Mesendoderm (in vitro differentiated cells): Measurements from ENCODE around the gene TBC1D4.

ENCODE experiments used
- DNase-seq: peaks from one replicate; pipeline ENCODE4 v3.0.0; 2013
- H2AK5ac ChIP-seq: 2 replicates; pipeline ENCODE4 v1.6.1; 2013; ENCODE audit warnings: low read length, inconsistent platforms
- H2BK120ac ChIP-seq: 2 replicates; pipeline ENCODE4 v1.6.1; 2013; ENCODE audit warnings: low read depth, mild to moderate bottlenecking, low read length, moderate library complexity, mixed read lengths
- H2BK15ac ChIP-seq: replicated peaks from 2 replicates; pipeline ENCODE4 v1.6.1; 2013; ENCODE audit warnings: low read depth, mild to moderate bottlenecking, moderate library complexity
- H2BK5ac ChIP-seq: 2 replicates; pipeline ENCODE4 v1.6.1; 2013; ENCODE audit warnings: low read length, inconsistent platforms
- H3K18ac ChIP-seq: 2 replicates; pipeline ENCODE4 v1.6.1; 2013; ENCODE audit warnings: mild to moderate bottlenecking, low read length, mixed read lengths
- H3K23ac ChIP-seq: one replicate; pipeline ENCODE4 v1.6.1; 2013; ENCODE audit warnings: low read length
- H3K27ac ChIP-seq: 2 replicates; pipeline ENCODE4 v1.5.1; 2013; ENCODE audit warnings: low read depth, mild to moderate bottlenecking, inconsistent platforms, low read length, moderate library complexity
- H3K27me3 ChIP-seq: 2 replicates; pipeline ENCODE4 v1.6.1; 2013; ENCODE audit warnings: low read length, control low read depth, mild to moderate bottlenecking, inconsistent platforms; ENCODE audit not compliant: insufficient read depth, poor library complexity
- H3K36me3 ChIP-seq: 2 replicates; pipeline ENCODE4 v1.6.1; 2013; ENCODE audit warnings: low read length, inconsistent platforms; ENCODE audit not compliant: control insufficient read depth, insufficient read depth
- H3K4ac ChIP-seq: one replicate; pipeline ENCODE4 v1.6.1; 2013; ENCODE audit warnings: low read depth, mild to moderate bottlenecking, low read length, moderate library complexity
- H3K4me1 ChIP-seq: 2 replicates; pipeline ENCODE4 v1.6.1; 2013; ENCODE audit warnings: low read depth, low read length, inconsistent platforms; ENCODE audit not compliant: control insufficient read depth
- H3K4me2 ChIP-seq: 2 replicates; pipeline ENCODE4 v1.6.1; 2013; ENCODE audit warnings: low read length
- H3K4me3 ChIP-seq: 2 replicates; pipeline ENCODE4 v1.5.1; 2013; ENCODE audit warnings: mild to moderate bottlenecking, low read length
- H3K56ac ChIP-seq: one replicate; pipeline ENCODE4 v1.6.1; 2013; ENCODE audit warnings: low read length
- H3K79me1 ChIP-seq: 2 replicates; pipeline ENCODE4 v1.6.1; 2013; ENCODE audit warnings: low read length, inconsistent platforms
- H3K79me2 ChIP-seq: 2 replicates; pipeline ENCODE4 v1.6.1; 2013; ENCODE audit warnings: mild to moderate bottlenecking, low read length; ENCODE audit not compliant: control insufficient read depth, insufficient read depth
- H3K9ac ChIP-seq: 2 replicates; pipeline ENCODE4 v1.6.1; 2013; ENCODE audit warnings: low read length, inconsistent platforms
- H4K5ac ChIP-seq: one replicate; pipeline ENCODE4 v1.6.1; 2013; ENCODE audit warnings: low read length
- H4K8ac ChIP-seq: one replicate; pipeline ENCODE4 v1.6.1; 2013; ENCODE audit warnings: low read depth, mild to moderate bottlenecking, control low read depth, low read length, moderate library complexity
- WGBS: extraction: QIAGEN DNeasy Blood & Tissue Kit; methylation state at CpG from one replicate; pipeline ENCODE4 v1.1.7; 2013; ENCODE audit warnings: low lambda C conversion rate, missing lambda C conversion rate; ENCODE audit not compliant: insufficient coverage; ENCODE audit errors: extremely low coverage; 5-methylcytosine and 5-hydroxymethylcytosine counted together

The TBC1D4 gene

GRCh38 chr13:75399168-75399878 is 82.6 kb downstream of the TBC1D4 start:
- Histone ChIP-seq H3K18ac (no peak overlapping the region), H3K23ac (no peak overlapping the region), H3K27ac (no peak overlapping the region), H3K4me2 (no peak overlapping the region), H3K4me1 (no peaks in the 10 kb centered on the region), H3K27me3 (no peaks in the 10 kb centered on the region), H3K4ac (no peak overlapping the region), H3K79me2 (no peaks in the 10 kb centered on the region), H2BK15ac (no peak overlapping the region), H3K56ac (no peak overlapping the region), H3K4me3 (no peak overlapping the region), H3K79me1 (peaks cover 6% of the 10 kb centered on the region), H2BK120ac (no peak overlapping the region), H3K9ac (no peak overlapping the region), H2BK5ac (no peak overlapping the region), H4K5ac (no peak overlapping the region), H4K8ac (no peak overlapping the region), H3K36me3 (no peaks in the 10 kb centered on the region), H2AK5ac (no peak overlapping the region)
- no peak for DNase-seq
- no CpG with 5 or more reads among the region's 2 CpGs for WGBS

GRCh38 chr13:75398072-75398471 is 83.9 kb downstream of the TBC1D4 start:
- Histone ChIP-seq H3K79me2 (no peaks in the 10 kb centered on the region), H3K4me1 (no peaks in the 10 kb centered on the region), H3K4me2 (no peak overlapping the region), H3K79me1 (peaks cover 6% of the 10 kb centered on the region), H3K36me3 (no peaks in the 10 kb centered on the region), H4K8ac (no peak overlapping the region), H3K23ac (no peak overlapping the region), H3K27me3 (no peaks in the 10 kb centered on the region), H3K18ac (no peak overlapping the region), H2BK120ac (no peak overlapping the region), H3K4me3 (no peak overlapping the region), H3K56ac (no peak overlapping the region), H2BK5ac (no peak overlapping the region), H3K4ac (no peak overlapping the region), H4K5ac (no peak overlapping the region), H3K27ac (no peak overlapping the region), H3K9ac (no peak overlapping the region), H2BK15ac (no peak overlapping the region), H2AK5ac (no peak overlapping the region)
- no peak for DNase-seq
- WGBS: no CpG with 5 or more reads among the region's 6 CpGs

- Histone ChIP-seq H3K27ac (no peak overlapping the region), H3K23ac (no peak overlapping the region), H3K79me1 (peaks cover 5% of the 10 kb centered on the region), H2BK120ac (no peak overlapping the region), H3K4me1 (no peaks in the 10 kb centered on the region), H3K9ac (no peak overlapping the region), H4K5ac (no peak overlapping the region), H2BK15ac (no peak overlapping the region), H3K79me2 (no peaks in the 10 kb centered on the region), H4K8ac (no peak overlapping the region), H3K18ac (no peak overlapping the region), H3K4me2 (no peak overlapping the region), H2BK5ac (no peak overlapping the region), H3K27me3 (no peaks in the 10 kb centered on the region), H3K4ac (no peak overlapping the region), H2AK5ac (no peak overlapping the region), H3K36me3 (no peaks in the 10 kb centered on the region), H3K56ac (no peak overlapping the region), H3K4me3 (no peak overlapping the region)
- DNase-seq: no peak
- no CpG with 5 or more reads among the region's 4 CpGs for whole genome bisulfite sequencing
Measured at GRCh38 chr13:75395901-75396300, 86.1 kb downstream of the TBC1D4 start.

GRCh38 chr13:75395066-75395465 is 86.9 kb downstream of the TBC1D4 start:
- H4K8ac ChIP-seq: no peak overlapping the region
- H3K27ac ChIP-seq: no peak overlapping the region
- no peak overlapping the region for H2BK5ac ChIP-seq
- H3K4me3 ChIP-seq: no peak overlapping the region
- H3K27me3 ChIP-seq: no peaks in the 10 kb centered on the region
- H3K18ac ChIP-seq: no peak overlapping the region
- no peak overlapping the region for H3K4ac ChIP-seq
- H3K23ac ChIP-seq: no peak overlapping the region
- no peak overlapping the region for H2BK15ac ChIP-seq
- H3K79me2 ChIP-seq: no peaks in the 10 kb centered on the region
- peaks cover 5% of the 10 kb centered on the region for H3K79me1 ChIP-seq
- no peaks in the 10 kb centered on the region for H3K36me3 ChIP-seq
- WGBS: no CpG with 5 or more reads among the region's 5 CpGs
- H3K56ac ChIP-seq: no peak overlapping the region
- DNase-seq: no peak
- H4K5ac ChIP-seq: no peak overlapping the region
- H3K4me2 ChIP-seq: no peak overlapping the region
- no peak overlapping the region for H3K9ac ChIP-seq
- no peak overlapping the region for H2BK120ac ChIP-seq
- H3K4me1 ChIP-seq: no peaks in the 10 kb centered on the region
- H2AK5ac ChIP-seq: no peak overlapping the region

GRCh38 chr13:75393839-75394520 is 88.0 kb downstream of the TBC1D4 start:
- Histone ChIP-seq H4K5ac (no peak overlapping the region), H2BK5ac (no peak overlapping the region), H3K36me3 (no peaks in the 10 kb centered on the region), H3K4me1 (no peaks in the 10 kb centered on the region), H3K27ac (no peak overlapping the region), H2BK120ac (no peak overlapping the region), H3K79me2 (no peaks in the 10 kb centered on the region), H3K79me1 (peaks cover 3% of the 10 kb centered on the region), H3K9ac (no peak overlapping the region), H3K18ac (no peak overlapping the region), H3K56ac (no peak overlapping the region), H3K4ac (no peak overlapping the region), H3K4me2 (no peak overlapping the region), H2BK15ac (no peak overlapping the region), H3K27me3 (no peaks in the 10 kb centered on the region), H3K23ac (no peak overlapping the region), H3K4me3 (no peak overlapping the region), H4K8ac (no peak overlapping the region), H2AK5ac (no peak overlapping the region)
- no CpG with 5 or more reads among the region's 5 CpGs for WGBS
- no peak for DNase-seq
